ENCODE results near the gene FAT1.

Gene FAT1

GRCh38 chr4:186707574-186707973, 16.1 kb downstream of the FAT1 start:
- Histone ChIP-seq H3K36me3 (replicated peaks; ENCODE audit: insufficient read depth, low read length) (peaks cover 11% of the 10 kb centered on the region), H3K9me2 (replicated peaks; ENCODE audit: insufficient read depth, low read length) (no peaks in the 10 kb centered on the region), H3K4me2 (ENCODE audit: low read depth, low read length) (no peak overlapping the region), H3K27ac (ENCODE audit: low read length) (no peak overlapping the region), H3K27me3 (replicated peaks; ENCODE audit: insufficient read depth, low read length) (no peaks in the 10 kb centered on the region), H3K9me3 (replicated peaks; ENCODE audit: insufficient read depth, low read length) (no peaks in the 10 kb centered on the region; the same call in 1 of the 2 replicates), H2AFZ (ENCODE audit: low read length) (no peak overlapping the region), H3K79me2 (ENCODE audit: low read length) (peaks cover 97% of the 10 kb centered on the region), H3K9ac (ENCODE audit: low read length) (no peak overlapping the region), H3K4me3 (ENCODE audit: low read length) (no peak overlapping the region), H3K4me1 (ENCODE audit: low read length) (no peaks in the 10 kb centered on the region), H3F3A (ENCODE audit: insufficient read depth, low read length) (no peaks in the 10 kb centered on the region), H4K20me1 (ENCODE audit: insufficient read depth, low read length) (no peaks in the 10 kb centered on the region)
- no peak for TF ChIP-seq EZH2 (optimal IDR thresholded peaks at IDR 0.05; ENCODE audit: low read depth, low read length)
- TF ChIP-seq EZH2phosphoT487 (IDR thresholded peaks at IDR 0.05; ENCODE audit: low read length) = no peak
- no peak for TF ChIP-seq CTCF (IDR thresholded peaks at IDR 0.05; ENCODE audit: low read length)
- no peak for DNase-seq

DNA sequence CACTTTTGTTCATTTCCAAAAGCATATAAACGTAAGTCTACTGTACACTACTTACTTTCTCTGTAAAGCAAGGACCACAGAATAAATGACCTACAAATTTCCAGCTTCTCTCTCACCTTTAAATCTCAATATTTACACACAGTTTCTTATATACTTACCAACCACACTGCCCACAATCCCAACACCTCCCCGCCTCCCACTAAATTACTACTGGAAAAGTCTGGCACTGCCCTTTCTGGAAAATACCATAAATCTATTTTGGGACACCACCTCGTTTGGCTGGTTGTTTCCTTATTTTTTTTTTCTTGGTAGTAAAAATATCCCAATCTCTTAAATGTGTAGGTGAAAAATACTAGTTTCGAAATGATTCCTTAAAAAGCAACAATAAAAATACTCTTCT, 19.6 kb downstream of the FAT1 start:
- H3K27me3 ChIP-seq (replicated peaks; ENCODE audit: insufficient read depth, low read length) = no peaks in the 10 kb centered on the region
- H3K9ac ChIP-seq (ENCODE audit: low read length) = no peak overlapping the region
- DNase-seq = no peak
- no peak overlapping the region for H2AFZ ChIP-seq (ENCODE audit: low read length)
- H3K27ac ChIP-seq (ENCODE audit: low read length) = no peak overlapping the region
- H3K9me2 ChIP-seq (replicated peaks; ENCODE audit: insufficient read depth, low read length) = no peaks in the 10 kb centered on the region
- no peak overlapping the region for H3K4me2 ChIP-seq (ENCODE audit: low read depth, low read length)
- H3F3A ChIP-seq (ENCODE audit: insufficient read depth, low read length) = no peaks in the 10 kb centered on the region
- no peak overlapping the region for H3K4me3 ChIP-seq (ENCODE audit: low read length)
- H4K20me1 ChIP-seq (ENCODE audit: insufficient read depth, low read length) = no peaks in the 10 kb centered on the region
- TF ChIP-seq EZH2phosphoT487 (IDR thresholded peaks at IDR 0.05; ENCODE audit: low read length) (no peak), EZH2 (optimal IDR thresholded peaks at IDR 0.05; ENCODE audit: low read depth, low read length) (no peak), CTCF (IDR thresholded peaks at IDR 0.05; ENCODE audit: low read length) (no peak)
- H3K79me2 ChIP-seq (ENCODE audit: low read length) = peaks cover 97% of the 10 kb centered on the region
- peaks cover 8% of the 10 kb centered on the region for H3K36me3 ChIP-seq (replicated peaks; ENCODE audit: insufficient read depth, low read length)
- H3K9me3 ChIP-seq (replicated peaks; ENCODE audit: insufficient read depth, low read length) = no peaks in the 10 kb centered on the region; the same call in 1 of the 2 replicates
- no peaks in the 10 kb centered on the region for H3K4me1 ChIP-seq (ENCODE audit: low read length)

- H3K4me1 ChIP-seq (ENCODE audit: low read length) = no peaks in the 10 kb centered on the region
- peaks cover 97% of the 10 kb centered on the region for H3K79me2 ChIP-seq (ENCODE audit: low read length)
- no peaks in the 10 kb centered on the region for H4K20me1 ChIP-seq (ENCODE audit: insufficient read depth, low read length)
Observed at GRCh38 chr4:186703510-186703909, 20.1 kb downstream of the FAT1 start.

More at GRCh38 chr4:186703510-186703909, 20.1 kb downstream of the FAT1 start:
- Histone ChIP-seq H3K4me3 (ENCODE audit: low read length) (no peak overlapping the region), H3K27me3 (replicated peaks; ENCODE audit: insufficient read depth, low read length) (no peaks in the 10 kb centered on the region), H3K4me2 (ENCODE audit: low read depth, low read length) (no peak overlapping the region), H3K27ac (ENCODE audit: low read length) (no peak overlapping the region), H3K9me2 (replicated peaks; ENCODE audit: insufficient read depth, low read length) (no peaks in the 10 kb centered on the region), H3K9me3 (replicated peaks; ENCODE audit: insufficient read depth, low read length) (no peaks in the 10 kb centered on the region; the same call in 1 of the 2 replicates), H2AFZ (ENCODE audit: low read length) (no peak overlapping the region), H3F3A (ENCODE audit: insufficient read depth, low read length) (no peaks in the 10 kb centered on the region), H3K9ac (ENCODE audit: low read length) (no peak overlapping the region), H3K36me3 (replicated peaks; ENCODE audit: insufficient read depth, low read length) (peaks cover 4% of the 10 kb centered on the region; the same call in 1 of the 2 replicates)
- TF ChIP-seq CTCF (IDR thresholded peaks at IDR 0.05; ENCODE audit: low read length) = no peak
- TF ChIP-seq EZH2 (optimal IDR thresholded peaks at IDR 0.05; ENCODE audit: low read depth, low read length) = no peak
- no peak for TF ChIP-seq EZH2phosphoT487 (IDR thresholded peaks at IDR 0.05; ENCODE audit: low read length)
- no peak for DNase-seq
